GM23338 (cell line): ENCODE measurements around the gene ID4. TPM values are rescaled to one million over a fixed set of nuclear protein-coding genes. Genes with fewer than 3 reads are reported as not detected.

Experiments used
- ATAC-seq: fragments of 200-7000 bp; cut with Tn5 transposase; 3 replicates; pipeline ENCODE4 v1.9.1; 2020
- DNase-seq: peaks from one replicate; pipeline ENCODE4 v3.0.0-alpha.2; 2015; ENCODE audit warnings: low spot score
- H2AFZ ChIP-seq: fragments of 200-600 bp; sonication (generic); 2 replicates; pipeline ENCODE4 v1.8.0; 2016; ENCODE audit warnings: antibody characterized with exemption, mild to moderate bottlenecking, moderate library complexity
- H3F3A ChIP-seq: fragments of 200-600 bp; sonication (generic); replicated peaks from 2 replicates; pipeline ENCODE4 v1.8.0; 2017; ENCODE audit warnings: antibody characterized with exemption, mixed run types, low read depth
- H3K27ac ChIP-seq: fragments of 200-600 bp; sonication (generic); 2 replicates; pipeline ENCODE4 v1.6.1; 2016; ENCODE audit warnings: low read depth
- H3K27me3 ChIP-seq: fragments of 200-600 bp; sonication (generic); 2 replicates; pipeline ENCODE4 v1.8.0; 2016; ENCODE audit warnings: mild to moderate bottlenecking, mixed run types, moderate library complexity; ENCODE audit not compliant: insufficient read depth
- H3K36me3 ChIP-seq: fragments of 200-600 bp; sonication (generic); 2 replicates; pipeline ENCODE4 v1.8.0; 2016; ENCODE audit warnings: mild to moderate bottlenecking; ENCODE audit not compliant: insufficient read depth
- H3K4me1 ChIP-seq: fragments of 200-600 bp; sonication (generic); 2 replicates; pipeline ENCODE4 v1.8.0; 2016; ENCODE audit warnings: mild to moderate bottlenecking, moderate library complexity; ENCODE audit not compliant: insufficient read depth
- H3K4me2 ChIP-seq: fragments of 200-600 bp; sonication (generic); 2 replicates; pipeline ENCODE4 v1.7.1; 2017; ENCODE audit warnings: mixed run types
- H3K4me3 ChIP-seq: fragments of 200-600 bp; sonication (generic); 2 replicates; pipeline ENCODE4 v1.6.1; 2016; ENCODE audit warnings: mixed run types
- H3K79me2 ChIP-seq: fragments of 200-600 bp; sonication (generic); replicated peaks from 2 replicates; pipeline ENCODE4 v1.8.0; 2017; ENCODE audit warnings: mild to moderate bottlenecking; ENCODE audit not compliant: insufficient read depth
- H3K9me2 ChIP-seq: fragments of 200-600 bp; sonication (generic); 2 replicates; pipeline ENCODE4 v1.8.0; 2017; ENCODE audit not compliant: insufficient read depth
- H4K20me1 ChIP-seq: fragments of 200-600 bp; sonication (generic); replicated peaks from 2 replicates; pipeline ENCODE4 v1.8.0; 2017; ENCODE audit warnings: mild to moderate bottlenecking; ENCODE audit not compliant: insufficient read depth
- H3K27ac Mint-ChIP-seq: 2 replicates; pipeline ENCODE4 v1.8.0; 2020; ENCODE audit warnings: inconsistent platforms, mild to moderate bottlenecking, moderate library complexity, mixed read lengths
- H3K27me3 Mint-ChIP-seq: 3 replicates; pipeline ENCODE4 v1.8.0; 2022; ENCODE audit warnings: low read depth, mild to moderate bottlenecking, moderate library complexity, mixed read lengths, inconsistent platforms; ENCODE audit not compliant: insufficient read depth, poor library complexity
- H3K36me3 Mint-ChIP-seq: 3 replicates; pipeline ENCODE4 v1.8.0; 2021; ENCODE audit warnings: low read depth, mild to moderate bottlenecking, inconsistent platforms, moderate library complexity, mixed read lengths
- H3K4me1 Mint-ChIP-seq: 3 replicates; pipeline ENCODE4 v1.8.0; 2020; ENCODE audit warnings: mild to moderate bottlenecking, inconsistent platforms, mixed read lengths
- H3K4me3 Mint-ChIP-seq: 3 replicates; pipeline ENCODE4 v1.8.0; 2021; ENCODE audit warnings: moderate library complexity, mild to moderate bottlenecking, inconsistent platforms, mixed read lengths
- H3K9me3 Mint-ChIP-seq: 3 replicates; pipeline ENCODE4 v1.8.0; 2020; ENCODE audit warnings: moderate library complexity, mild to moderate bottlenecking, inconsistent platforms, mixed read lengths
- ETS1 ChIP-seq: IDR thresholded peaks from 2 replicates; pipeline ENCODE4 v1.6.1; 2016; ENCODE audit warnings: antibody characterized with exemption
- EZH2phosphoT487 ChIP-seq: fragments of 200-600 bp; sonication (generic); IDR thresholded peaks from one replicate; pipeline ENCODE4 v1.8.1; 2018; ENCODE audit warnings: antibody characterized with exemption; ENCODE audit not compliant: unreplicated experiment
- NANOG ChIP-seq: IDR thresholded peaks from 2 replicates; pipeline ENCODE4 v1.6.1; 2016; ENCODE audit warnings: antibody characterized with exemption, borderline replicate concordance
- POLR2AphosphoS5 ChIP-seq: IDR thresholded peaks from 2 replicates; pipeline ENCODE4 v1.6.1; 2016; ENCODE audit warnings: antibody characterized with exemption, low read depth
- REST ChIP-seq: IDR thresholded peaks from one replicate; pipeline ENCODE4 v1.6.1; 2018; ENCODE audit warnings: antibody characterized with exemption; ENCODE audit not compliant: unreplicated experiment
- ZNF114 ChIP-seq: fragments of 250-450 bp; sonication (Bioruptor Pico); IDR thresholded peaks from 2 replicates; pipeline ENCODE4 v1.5.0; 2020; ENCODE audit warnings: mild to moderate bottlenecking, moderate library complexity
- ZNF331 ChIP-seq: fragments of 250-450 bp; sonication (Bioruptor Pico); IDR thresholded peaks from 2 replicates; pipeline ENCODE4 v1.5.0; 2020; ENCODE audit warnings: low read depth, mild to moderate bottlenecking, moderate library complexity
- polyA plus RNA-seq: library from polyadenylated mRNA; unstranded; fragments of >200 nt; fragmentation: Nextera tagmentation; extraction: Ambion mirVana; gene quantifications from 2 replicates; pipeline ENCODE4 v1.2.1, GENCODE V29; 2016
- total RNA-seq: library from RNA; depleted of rRNA; stranded (reverse); fragments of >200 nt; shearing (Covaris generic); gene quantifications from 2 replicates; pipeline ENCODE4 v1.2.3, GENCODE V29; 2014

The ID4 gene
- total and polyA plus RNA-seq, 2 experiments from 2014 or later = 3.7 to 7.0 TPM

- TF ChIP-seq REST = no peak
- no peak for TF ChIP-seq ETS1
- TF ChIP-seq ZNF331 (CRISPR knock-in tag) = no peak
- TF ChIP-seq POLR2AphosphoS5 = no peak
- TF ChIP-seq ZNF114 (CRISPR knock-in tag) = no peak
- H3K27ac Mint-ChIP-seq = no peak overlapping the region
- no peak for ATAC-seq
Observed at GRCh38 chr6:19802656-19803055, 34.5 kb upstream of the ID4 start.

GRCh38 chr6:19803331-19804204, 33.6 kb upstream of the ID4 start:
- Mint-ChIP-seq H3K27ac (no peak overlapping the region), H3K27me3 (peaks cover 10% of the 10 kb centered on the region), H3K4me3 (peak overlapping the region; percentile 83), H3K4me1 (peaks cover 15% of the 10 kb centered on the region), H3K9me3 (peaks cover 14% of the 10 kb centered on the region), H3K36me3 (peaks cover 3% of the 10 kb centered on the region; the same call in 1 of the 3 replicates)
- Histone ChIP-seq H3K36me3 (no peaks in the 10 kb centered on the region), H3K79me2 (no peaks in the 10 kb centered on the region), H3K9me2 (no peaks in the 10 kb centered on the region), H3K27me3 (peaks cover 15% of the 10 kb centered on the region), H4K20me1 (no peaks in the 10 kb centered on the region), H3K4me3 (peak overlapping the region; percentile 67), H3K4me1 (peaks cover 9% of the 10 kb centered on the region), H3K27ac (no peak overlapping the region), H3K4me2 (peak overlapping the region; percentile 89), H3F3A (no peaks in the 10 kb centered on the region), H2AFZ (peak overlapping the region; percentile 94)
- ATAC-seq (no peak), DNase-seq (no peak)
- no peak for TF ChIP-seq EZH2phosphoT487
- TF ChIP-seq NANOG = no peak
- TF ChIP-seq ETS1 = no peak

More at GRCh38 chr6:19802656-19803055, 34.5 kb upstream of the ID4 start:
- Histone ChIP-seq H3K4me3 (no peak overlapping the region), H3K4me1 (peaks cover 9% of the 10 kb centered on the region), H3F3A (no peaks in the 10 kb centered on the region), H2AFZ (no peak overlapping the region), H3K36me3 (no peaks in the 10 kb centered on the region), H3K27ac (no peak overlapping the region), H3K27me3 (peaks cover 15% of the 10 kb centered on the region), H4K20me1 (no peaks in the 10 kb centered on the region), H3K9me2 (no peaks in the 10 kb centered on the region), H3K79me2 (no peaks in the 10 kb centered on the region), H3K4me2 (no peak overlapping the region)
- no peak for DNase-seq
- peaks cover 15% of the 10 kb centered on the region for H3K4me1 Mint-ChIP-seq
- H3K36me3 Mint-ChIP-seq = peaks cover 3% of the 10 kb centered on the region; the same call in 1 of the 3 replicates
- no peak overlapping the region for H3K4me3 Mint-ChIP-seq
- peaks cover 14% of the 10 kb centered on the region for H3K9me3 Mint-ChIP-seq
- H3K27me3 Mint-ChIP-seq = peaks cover 10% of the 10 kb centered on the region
